ENCODE results near the gene ATF7IP. TPM values are rescaled to one million over a fixed set of nuclear protein-coding genes. Genes with fewer than 3 reads are reported as not detected.

ATF7IP gene
- total RNA-seq, 6 donors from 2014 or later = 20.5 to 65.5 (median 55.9) TPM

DNA sequence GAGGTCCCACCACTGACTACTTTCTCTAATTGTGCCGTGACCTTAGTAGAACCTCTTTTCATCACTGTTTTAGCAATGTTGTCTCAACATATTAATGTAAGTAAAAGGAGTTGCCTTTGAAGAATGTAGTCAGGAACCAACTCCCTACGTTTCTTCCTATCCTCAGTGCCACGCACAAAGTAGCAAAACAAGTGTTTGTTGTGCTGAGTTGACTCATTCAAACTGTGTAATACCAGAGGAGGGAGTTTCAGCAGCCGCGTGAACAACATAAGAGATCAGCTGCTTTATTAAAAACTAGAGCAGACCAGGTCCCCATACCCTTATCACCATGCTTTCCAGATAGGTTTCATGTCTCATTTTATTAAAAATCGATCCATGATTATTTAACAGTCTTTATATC is 183.1 kb downstream of the ATF7IP start:
- no peaks in the 10 kb centered on the region for H3K9me3 ChIP-seq
- WGBS, 2 donors = 89 to 95% methylated on average over 6 of the region's 6 CpGs
- peaks cover 0 to 3% (median under 1%) of the 10 kb centered on the region in 4 donors for H3K4me1 ChIP-seq
- H3K36me3 ChIP-seq = no peaks in the 10 kb centered on the region
- H3K4me3 ChIP-seq = no peak overlapping the region
- TF ChIP-seq POLR2AphosphoS5 (IDR thresholded peaks at IDR 0.05) (no peak), POLR2A (IDR thresholded peaks at IDR 0.05) (no peak), EP300 (IDR thresholded peaks at IDR 0.05) (no peak)
- TF ChIP-seq, protein P1, sequence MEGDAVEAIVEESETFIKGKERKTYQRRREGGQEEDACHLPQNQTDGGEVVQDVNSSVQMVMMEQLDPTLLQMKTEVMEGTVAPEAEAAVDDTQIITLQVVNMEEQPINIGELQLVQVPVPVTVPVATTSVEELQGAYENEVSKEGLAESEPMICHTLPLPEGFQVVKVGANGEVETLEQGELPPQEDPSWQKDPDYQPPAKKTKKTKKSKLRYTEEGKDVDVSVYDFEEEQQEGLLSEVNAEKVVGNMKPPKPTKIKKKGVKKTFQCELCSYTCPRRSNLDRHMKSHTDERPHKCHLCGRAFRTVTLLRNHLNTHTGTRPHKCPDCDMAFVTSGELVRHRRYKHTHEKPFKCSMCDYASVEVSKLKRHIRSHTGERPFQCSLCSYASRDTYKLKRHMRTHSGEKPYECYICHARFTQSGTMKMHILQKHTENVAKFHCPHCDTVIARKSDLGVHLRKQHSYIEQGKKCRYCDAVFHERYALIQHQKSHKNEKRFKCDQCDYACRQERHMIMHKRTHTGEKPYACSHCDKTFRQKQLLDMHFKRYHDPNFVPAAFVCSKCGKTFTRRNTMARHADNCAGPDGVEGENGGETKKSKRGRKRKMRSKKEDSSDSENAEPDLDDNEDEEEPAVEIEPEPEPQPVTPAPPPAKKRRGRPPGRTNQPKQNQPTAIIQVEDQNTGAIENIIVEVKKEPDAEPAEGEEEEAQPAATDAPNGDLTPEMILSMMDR (IDR thresholded peaks at IDR 0.05) = no peak
- H3K27me3 ChIP-seq = no peaks in the 10 kb centered on the region
- no peak for ATAC-seq (ENCODE audit: low FRiP score in 2 of 2)
- H3K27ac ChIP-seq = no peak overlapping the region
- no peak for DNase-seq

Other genes starting within 250 kb of the ATF7IP start
- 10 to 100 TPM; 17.8 to 69.2 (median 36.5) TPM for gene PLBD1, start 202.2 kb downstream of the ATF7IP start, total RNA-seq

Measured in upper lobe of left lung (tissue), 6 donors.